ENCODE data around the gene FLNB.

DNA sequence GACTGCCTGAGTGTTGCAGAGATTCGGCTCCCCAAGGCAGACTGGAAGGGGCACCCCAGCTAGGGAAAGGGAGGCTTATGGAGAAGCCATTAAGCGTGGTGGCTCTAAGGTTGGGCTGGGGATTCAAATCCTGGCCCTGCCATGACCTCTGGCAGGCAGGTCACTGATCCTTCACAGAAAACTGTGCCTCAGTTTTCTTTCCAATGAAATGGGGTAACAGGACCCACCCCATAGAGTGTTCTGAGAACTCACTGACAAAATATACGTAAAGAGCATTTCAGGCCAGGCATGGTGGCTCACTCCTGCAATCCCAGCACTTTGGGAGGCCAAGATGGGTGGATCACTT is 167.9 kb downstream of the FLNB start:
- TF ChIP-seq, protein P1, sequence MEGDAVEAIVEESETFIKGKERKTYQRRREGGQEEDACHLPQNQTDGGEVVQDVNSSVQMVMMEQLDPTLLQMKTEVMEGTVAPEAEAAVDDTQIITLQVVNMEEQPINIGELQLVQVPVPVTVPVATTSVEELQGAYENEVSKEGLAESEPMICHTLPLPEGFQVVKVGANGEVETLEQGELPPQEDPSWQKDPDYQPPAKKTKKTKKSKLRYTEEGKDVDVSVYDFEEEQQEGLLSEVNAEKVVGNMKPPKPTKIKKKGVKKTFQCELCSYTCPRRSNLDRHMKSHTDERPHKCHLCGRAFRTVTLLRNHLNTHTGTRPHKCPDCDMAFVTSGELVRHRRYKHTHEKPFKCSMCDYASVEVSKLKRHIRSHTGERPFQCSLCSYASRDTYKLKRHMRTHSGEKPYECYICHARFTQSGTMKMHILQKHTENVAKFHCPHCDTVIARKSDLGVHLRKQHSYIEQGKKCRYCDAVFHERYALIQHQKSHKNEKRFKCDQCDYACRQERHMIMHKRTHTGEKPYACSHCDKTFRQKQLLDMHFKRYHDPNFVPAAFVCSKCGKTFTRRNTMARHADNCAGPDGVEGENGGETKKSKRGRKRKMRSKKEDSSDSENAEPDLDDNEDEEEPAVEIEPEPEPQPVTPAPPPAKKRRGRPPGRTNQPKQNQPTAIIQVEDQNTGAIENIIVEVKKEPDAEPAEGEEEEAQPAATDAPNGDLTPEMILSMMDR (IDR thresholded peaks at IDR 0.05), result no peak
- TF ChIP-seq POLR2A (IDR thresholded peaks at IDR 0.05), result no peak

Measured in thyroid gland (tissue), 4 donors.